SK-N-SH treated with all-trans-retinoic acid at 6 μM for 48 hours (cell line): ENCODE results near the gene RPS6KA2.

Experiments
- ESRRG ChIP-seq: fragments of 250-450 bp; sonication (Bioruptor Pico); IDR thresholded peaks from 2 replicates; pipeline ENCODE4 v1.6.1; 2021; ENCODE audit warnings: mild to moderate bottlenecking
- ISL1 ChIP-seq: fragments of 250-450 bp; sonication (Bioruptor Pico); IDR thresholded peaks from 2 replicates; pipeline ENCODE4 v2.1.2; 2022; ENCODE audit warnings: mild to moderate bottlenecking, moderate library complexity
- RARB ChIP-seq: fragments of 250-450 bp; sonication (Bioruptor Pico); IDR thresholded peaks from 2 replicates; pipeline ENCODE4 v1.8.0; 2021; ENCODE audit warnings: mild to moderate bottlenecking, moderate library complexity
- ZFP3 ChIP-seq: fragments of 250-450 bp; sonication (Bioruptor Pico); IDR thresholded peaks from 2 replicates; pipeline ENCODE4 v1.5.0; 2020; ENCODE audit warnings: mild to moderate bottlenecking, moderate library complexity
- ZNF565 ChIP-seq: fragments of 450-650 bp; formaldehyde crosslinking; conservative IDR thresholded peaks from 2 replicates; pipeline ENCODE4 v1.5.0; 2020; ENCODE audit warnings: low read depth, mild to moderate bottlenecking, moderate library complexity
- ZNF70 ChIP-seq: fragments of 450-650 bp; formaldehyde crosslinking; IDR thresholded peaks from 2 replicates; pipeline ENCODE4 v1.5.0; 2020; ENCODE audit warnings: mild to moderate bottlenecking, moderate library complexity
- TF ChIP-seq, protein P1 (sequence below): fragments of 250-450 bp; sonication (Bioruptor Pico); IDR thresholded peaks from 2 replicates; pipeline ENCODE4 v1.8.0; 2021; ENCODE audit warnings: low read depth, mild to moderate bottlenecking, moderate library complexity, borderline replicate concordance
- TF ChIP-seq, protein P2 (sequence below): fragments of 250-450 bp; sonication (Bioruptor Pico); IDR thresholded peaks from 2 replicates; pipeline ENCODE4 v1.8.0; 2020; ENCODE audit warnings: mild to moderate bottlenecking, moderate library complexity, borderline replicate concordance

DNA sequence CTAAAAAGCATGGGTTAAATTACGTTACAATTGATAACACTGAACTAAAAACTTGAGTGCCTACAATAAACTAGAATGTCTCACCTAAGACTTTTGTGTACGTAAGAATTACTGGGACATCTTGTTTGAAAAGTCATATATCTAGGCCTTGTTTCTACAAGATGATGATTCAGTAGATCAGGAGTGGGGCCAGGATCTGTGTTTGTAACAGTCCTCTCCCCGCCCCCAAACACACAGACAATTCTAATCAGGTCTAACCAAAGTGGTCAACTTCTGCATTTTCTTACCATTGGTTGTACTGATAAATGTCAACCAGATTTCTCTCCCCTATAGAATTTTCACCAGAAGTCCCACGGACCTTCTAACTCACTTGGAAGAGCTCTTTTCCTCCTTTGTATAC is 97.5 kb downstream of the RPS6KA2 start:
- TF ChIP-seq ISL1 = no peak
- TF ChIP-seq, protein P1, sequence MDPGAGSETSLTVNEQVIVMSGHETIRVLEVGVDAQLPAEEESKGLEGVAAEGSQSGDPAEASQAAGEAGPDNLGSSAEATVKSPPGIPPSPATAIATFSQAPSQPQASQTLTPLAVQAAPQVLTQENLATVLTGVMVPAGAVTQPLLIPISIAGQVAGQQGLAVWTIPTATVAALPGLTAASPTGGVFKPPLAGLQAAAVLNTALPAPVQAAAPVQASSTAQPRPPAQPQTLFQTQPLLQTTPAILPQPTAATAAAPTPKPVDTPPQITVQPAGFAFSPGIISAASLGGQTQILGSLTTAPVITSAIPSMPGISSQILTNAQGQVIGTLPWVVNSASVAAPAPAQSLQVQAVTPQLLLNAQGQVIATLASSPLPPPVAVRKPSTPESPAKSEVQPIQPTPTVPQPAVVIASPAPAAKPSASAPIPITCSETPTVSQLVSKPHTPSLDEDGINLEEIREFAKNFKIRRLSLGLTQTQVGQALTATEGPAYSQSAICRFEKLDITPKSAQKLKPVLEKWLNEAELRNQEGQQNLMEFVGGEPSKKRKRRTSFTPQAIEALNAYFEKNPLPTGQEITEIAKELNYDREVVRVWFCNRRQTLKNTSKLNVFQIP (CRISPR knock-in tag) = no peak
- no peak for TF ChIP-seq ZNF565 (CRISPR knock-in tag)
- no peak for TF ChIP-seq RARB
- TF ChIP-seq, protein P2, sequence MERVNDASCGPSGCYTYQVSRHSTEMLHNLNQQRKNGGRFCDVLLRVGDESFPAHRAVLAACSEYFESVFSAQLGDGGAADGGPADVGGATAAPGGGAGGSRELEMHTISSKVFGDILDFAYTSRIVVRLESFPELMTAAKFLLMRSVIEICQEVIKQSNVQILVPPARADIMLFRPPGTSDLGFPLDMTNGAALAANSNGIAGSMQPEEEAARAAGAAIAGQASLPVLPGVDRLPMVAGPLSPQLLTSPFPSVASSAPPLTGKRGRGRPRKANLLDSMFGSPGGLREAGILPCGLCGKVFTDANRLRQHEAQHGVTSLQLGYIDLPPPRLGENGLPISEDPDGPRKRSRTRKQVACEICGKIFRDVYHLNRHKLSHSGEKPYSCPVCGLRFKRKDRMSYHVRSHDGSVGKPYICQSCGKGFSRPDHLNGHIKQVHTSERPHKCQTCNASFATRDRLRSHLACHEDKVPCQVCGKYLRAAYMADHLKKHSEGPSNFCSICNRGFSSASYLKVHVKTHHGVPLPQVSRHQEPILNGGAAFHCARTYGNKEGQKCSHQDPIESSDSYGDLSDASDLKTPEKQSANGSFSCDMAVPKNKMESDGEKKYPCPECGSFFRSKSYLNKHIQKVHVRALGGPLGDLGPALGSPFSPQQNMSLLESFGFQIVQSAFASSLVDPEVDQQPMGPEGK (CRISPR knock-in tag) = no peak
- no peak for TF ChIP-seq ZFP3 (CRISPR knock-in tag)
- no peak for TF ChIP-seq ESRRG (CRISPR knock-in tag)
- TF ChIP-seq ZNF70 (CRISPR knock-in tag) = no peak
